ENCODE measurements around the gene CA14. TPM values are rescaled to one million over a fixed set of nuclear protein-coding genes. Genes with fewer than 3 reads are reported as not detected.
A peak's percentile ranks its signal among the peaks of the same experiment; 100 is the strongest.

Gene CA14
- total RNA-seq, 2 experiments from 2014 or later = not detected

GRCh38 chr1:150269451-150269850, 11.9 kb downstream of the CA14 start:
- no peak for DNase-seq
- Mint-ChIP-seq H3K27me3 (no peaks in the 10 kb centered on the region), H3K9me3 (no peaks in the 10 kb centered on the region), H3K36me3 (ENCODE audit: low read depth) (peaks cover 38% of the 10 kb centered on the region), H3K4me3 (peak overlapping the region; percentile 99), H3K27ac (peak overlapping the region; percentile 98), H3K4me1 (peaks cover 38% of the 10 kb centered on the region)
- ChIA-PET CTCF (interaction anchor here (0.6 to 1.6 kb wide), 7 partner anchors 9 to 108 kb away, joined by 3 to 8 read pairs (median 4); partner anchors contain the start of gene CA14), POLR2A (no interaction called here)

- H3K4me1 Mint-ChIP-seq = peaks cover 30% of the 10 kb centered on the region
- DNase-seq = no peak
- CTCF ChIA-PET = interaction anchor here (0.6 to 2.1 kb wide), 8 partner anchors 10 to 608 kb away, joined by 3 to 12 read pairs (median 4); partner anchors contain the start of genes CA14 and CIART
- H3K27ac Mint-ChIP-seq = no peak overlapping the region
- no peaks in the 10 kb centered on the region for H3K9me3 Mint-ChIP-seq
- no peaks in the 10 kb centered on the region for H3K27me3 Mint-ChIP-seq
- POLR2A ChIA-PET = no interaction called here
- H3K36me3 Mint-ChIP-seq (ENCODE audit: low read depth) = peaks cover 20% of the 10 kb centered on the region
- no peak overlapping the region for H3K4me3 Mint-ChIP-seq
Observed at GRCh38 chr1:150271291-150271959, 13.9 kb downstream of the CA14 start.

- Mint-ChIP-seq H3K4me1 (peaks cover 12% of the 10 kb centered on the region), H3K27ac (no peak overlapping the region), H3K9me3 (no peaks in the 10 kb centered on the region), H3K36me3 (ENCODE audit: low read depth) (peaks cover 3% of the 10 kb centered on the region), H3K4me3 (no peak overlapping the region), H3K27me3 (no peaks in the 10 kb centered on the region)
- CTCF ChIA-PET = interaction anchor here (1.1 to 2.1 kb wide), 5 partner anchors 8 to 22 kb away, joined by 3 to 12 read pairs (median 7); partner anchors contain the start of genes CA14 and CIART
- POLR2A ChIA-PET = no interaction called here
- DNase-seq = no peak
Observed at GRCh38 chr1:150273311-150273710, 15.7 kb downstream of the CA14 start.

GRCh38 chr1:150280138-150280707, 22.6 kb downstream of the CA14 start:
- H3K9me3 Mint-ChIP-seq = no peaks in the 10 kb centered on the region
- H3K4me1 Mint-ChIP-seq = peaks cover 24% of the 10 kb centered on the region
- no peak overlapping the region for H3K4me3 Mint-ChIP-seq
- ChIA-PET CTCF (interaction anchor here (1.7 kb wide), 1 partner anchor 24 kb away, joined by 9 read pairs; no protein-coding TSS in a partner anchor), POLR2A (no interaction called here)
- H3K27ac Mint-ChIP-seq = no peak overlapping the region
- H3K27me3 Mint-ChIP-seq = peaks cover 4% of the 10 kb centered on the region
- DNase-seq = no peak
- peaks cover 3% of the 10 kb centered on the region for H3K36me3 Mint-ChIP-seq (ENCODE audit: low read depth)

GRCh38 chr1:150281221-150281757, 23.7 kb downstream of the CA14 start:
- Mint-ChIP-seq H3K4me1 (peaks cover 24% of the 10 kb centered on the region), H3K9me3 (no peaks in the 10 kb centered on the region), H3K4me3 (peak overlapping the region; percentile 76), H3K36me3 (ENCODE audit: low read depth) (peaks cover 2% of the 10 kb centered on the region), H3K27me3 (peaks cover 4% of the 10 kb centered on the region), H3K27ac (peak overlapping the region; percentile 47)
- peak; percentile 63 for DNase-seq
- ChIA-PET CTCF (interaction anchor here (1.0 to 1.9 kb wide), 6 partner anchors 9 to 25 kb away, joined by 3 to 9 read pairs (median 4); partner anchors contain the start of genes APH1A, C1orf54 and CA14), POLR2A (no interaction called here)

- Mint-ChIP-seq H3K36me3 (ENCODE audit: low read depth) (peaks cover 2% of the 10 kb centered on the region), H3K4me3 (peak within 1 kb of the TSS; percentile 76), H3K4me1 (peaks cover 24% of the 10 kb centered on the region), H3K27me3 (peaks cover 4% of the 10 kb centered on the region), H3K9me3 (no peaks in the 10 kb centered on the region), H3K27ac (peak within 1 kb of the TSS; percentile 47)
- ChIA-PET CTCF (interaction anchor here (1.0 to 1.9 kb wide), 6 partner anchors 10 to 26 kb away, joined by 3 to 9 read pairs (median 4); partner anchors contain the start of genes APH1A, C1orf54 and CA14), POLR2A (no interaction called here)
- peak; percentile 89 for DNase-seq
Observed at GRCh38 chr1:150281758-150282557, 24.4 kb downstream of the CA14 start, which contains the start of gene CIART. TSS of gene CIART (plus strand) at chr1:150282554. CDS start at chr1:150283268, 714 bp downstream.

- POLR2A ChIA-PET = no interaction called here
- H3K4me1 Mint-ChIP-seq = peaks cover 24% of the 10 kb centered on the region
- H3K27ac Mint-ChIP-seq = no peak overlapping the region
- no peaks in the 10 kb centered on the region for H3K9me3 Mint-ChIP-seq
- CTCF ChIA-PET = interaction anchor here (1.9 kb wide), 1 partner anchor 10 kb away, joined by 7 read pairs; the partner anchor contains the start of gene C1orf54
- H3K36me3 Mint-ChIP-seq (ENCODE audit: low read depth) = peaks cover 2% of the 10 kb centered on the region
- DNase-seq = no peak
- peaks cover 4% of the 10 kb centered on the region for H3K27me3 Mint-ChIP-seq
- H3K4me3 Mint-ChIP-seq = peak overlapping the region; percentile 76
Observed at GRCh38 chr1:150282558-150282958, 25.0 kb downstream of the CA14 start.

GRCh38 chr1:150283260-150283659, 25.7 kb downstream of the CA14 start:
- Mint-ChIP-seq H3K36me3 (ENCODE audit: low read depth) (peaks cover 2% of the 10 kb centered on the region), H3K27ac (no peak overlapping the region), H3K4me3 (peak overlapping the region; percentile 76), H3K27me3 (peaks cover 4% of the 10 kb centered on the region), H3K9me3 (no peaks in the 10 kb centered on the region), H3K4me1 (peaks cover 24% of the 10 kb centered on the region)
- no peak for DNase-seq
- ChIA-PET POLR2A (no interaction called here), CTCF (interaction anchor here (0.6 kb wide), 1 partner anchor 26 kb away, joined by 4 read pairs; no protein-coding TSS in a partner anchor)

- POLR2A ChIA-PET = no interaction called here
- DNase-seq = no peak
- CTCF ChIA-PET = interaction anchor here (0.9 to 1.3 kb wide), 2 partner anchors 18 to 32 kb away, joined by 3 read pairs; no protein-coding TSS in a partner anchor
- Mint-ChIP-seq H3K4me1 (peaks cover 7% of the 10 kb centered on the region), H3K27ac (no peak overlapping the region), H3K9me3 (no peaks in the 10 kb centered on the region), H3K27me3 (no peaks in the 10 kb centered on the region), H3K4me3 (no peak overlapping the region), H3K36me3 (ENCODE audit: low read depth) (no peaks in the 10 kb centered on the region)
Observed at GRCh38 chr1:150288382-150288781, 30.8 kb downstream of the CA14 start.

GRCh38 chr1:150288822-150289221, 31.2 kb downstream of the CA14 start:
- POLR2A ChIA-PET = no interaction called here
- no peak overlapping the region for H3K4me3 Mint-ChIP-seq
- no peaks in the 10 kb centered on the region for H3K27me3 Mint-ChIP-seq
- H3K9me3 Mint-ChIP-seq = no peaks in the 10 kb centered on the region
- H3K27ac Mint-ChIP-seq = no peak overlapping the region
- CTCF ChIA-PET = interaction anchor here (0.7 to 1.3 kb wide), 3 partner anchors 18 to 280 kb away, joined by 3 read pairs; no protein-coding TSS in a partner anchor
- peaks cover 11% of the 10 kb centered on the region for H3K4me1 Mint-ChIP-seq
- peaks cover 1% of the 10 kb centered on the region for H3K36me3 Mint-ChIP-seq (ENCODE audit: low read depth)
- no peak for DNase-seq

- Mint-ChIP-seq H3K4me3 (peak within 1 kb of the TSS; percentile 96), H3K4me1 (peaks cover 35% of the 10 kb centered on the region), H3K36me3 (ENCODE audit: low read depth) (peaks cover 24% of the 10 kb centered on the region), H3K9me3 (no peaks in the 10 kb centered on the region), H3K27ac (peak within 1 kb of the TSS; percentile 90), H3K27me3 (no peaks in the 10 kb centered on the region)
- peak; percentile 92 for DNase-seq
- ChIA-PET POLR2A (no interaction called here), CTCF (no interaction called here)
Observed at GRCh38 chr1:150293433-150294253, 36.1 kb downstream of the CA14 start, which contains the start of gene MRPS21. TSS of gene MRPS21 (plus strand) at chr1:150293861. CDS start at chr1:150294367, 506 bp downstream.
